GM23338 (cell line): ENCODE measurements around the gene TENM3. TPM values are rescaled to one million over a fixed set of nuclear protein-coding genes. Genes with fewer than 3 reads are reported as not detected.

Source experiments
- ATAC-seq: fragments of 200-7000 bp; cut with Tn5 transposase; 3 replicates; pipeline ENCODE4 v1.9.1; 2020
- DNase-seq: peaks from one replicate; pipeline ENCODE4 v3.0.0-alpha.2; 2015; ENCODE audit warnings: low spot score
- H2AFZ ChIP-seq: fragments of 200-600 bp; sonication (generic); 2 replicates; pipeline ENCODE4 v1.8.0; 2016; ENCODE audit warnings: antibody characterized with exemption, mild to moderate bottlenecking, moderate library complexity
- H3F3A ChIP-seq: fragments of 200-600 bp; sonication (generic); replicated peaks from 2 replicates; pipeline ENCODE4 v1.8.0; 2017; ENCODE audit warnings: antibody characterized with exemption, mixed run types, low read depth
- H3K27ac ChIP-seq: fragments of 200-600 bp; sonication (generic); 2 replicates; pipeline ENCODE4 v1.6.1; 2016; ENCODE audit warnings: low read depth
- H3K27me3 ChIP-seq: fragments of 200-600 bp; sonication (generic); 2 replicates; pipeline ENCODE4 v1.8.0; 2016; ENCODE audit warnings: mild to moderate bottlenecking, mixed run types, moderate library complexity; ENCODE audit not compliant: insufficient read depth
- H3K36me3 ChIP-seq: fragments of 200-600 bp; sonication (generic); 2 replicates; pipeline ENCODE4 v1.8.0; 2016; ENCODE audit warnings: mild to moderate bottlenecking; ENCODE audit not compliant: insufficient read depth
- H3K4me1 ChIP-seq: fragments of 200-600 bp; sonication (generic); 2 replicates; pipeline ENCODE4 v1.8.0; 2016; ENCODE audit warnings: mild to moderate bottlenecking, moderate library complexity; ENCODE audit not compliant: insufficient read depth
- H3K4me2 ChIP-seq: fragments of 200-600 bp; sonication (generic); 2 replicates; pipeline ENCODE4 v1.7.1; 2017; ENCODE audit warnings: mixed run types
- H3K4me3 ChIP-seq: fragments of 200-600 bp; sonication (generic); 2 replicates; pipeline ENCODE4 v1.6.1; 2016; ENCODE audit warnings: mixed run types
- H3K79me2 ChIP-seq: fragments of 200-600 bp; sonication (generic); replicated peaks from 2 replicates; pipeline ENCODE4 v1.8.0; 2017; ENCODE audit warnings: mild to moderate bottlenecking; ENCODE audit not compliant: insufficient read depth
- H3K9me2 ChIP-seq: fragments of 200-600 bp; sonication (generic); 2 replicates; pipeline ENCODE4 v1.8.0; 2017; ENCODE audit not compliant: insufficient read depth
- H4K20me1 ChIP-seq: fragments of 200-600 bp; sonication (generic); replicated peaks from 2 replicates; pipeline ENCODE4 v1.8.0; 2017; ENCODE audit warnings: mild to moderate bottlenecking; ENCODE audit not compliant: insufficient read depth
- H3K27ac Mint-ChIP-seq: 2 replicates; pipeline ENCODE4 v1.8.0; 2020; ENCODE audit warnings: inconsistent platforms, mild to moderate bottlenecking, moderate library complexity, mixed read lengths
- H3K27me3 Mint-ChIP-seq: 3 replicates; pipeline ENCODE4 v1.8.0; 2022; ENCODE audit warnings: low read depth, mild to moderate bottlenecking, moderate library complexity, mixed read lengths, inconsistent platforms; ENCODE audit not compliant: insufficient read depth, poor library complexity
- H3K36me3 Mint-ChIP-seq: 3 replicates; pipeline ENCODE4 v1.8.0; 2021; ENCODE audit warnings: low read depth, mild to moderate bottlenecking, inconsistent platforms, moderate library complexity, mixed read lengths
- H3K4me1 Mint-ChIP-seq: 3 replicates; pipeline ENCODE4 v1.8.0; 2020; ENCODE audit warnings: mild to moderate bottlenecking, inconsistent platforms, mixed read lengths
- H3K4me3 Mint-ChIP-seq: 3 replicates; pipeline ENCODE4 v1.8.0; 2021; ENCODE audit warnings: moderate library complexity, mild to moderate bottlenecking, inconsistent platforms, mixed read lengths
- H3K9me3 Mint-ChIP-seq: 3 replicates; pipeline ENCODE4 v1.8.0; 2020; ENCODE audit warnings: moderate library complexity, mild to moderate bottlenecking, inconsistent platforms, mixed read lengths
- CREB1 ChIP-seq: fragments of 250-450 bp; sonication (Bioruptor Pico); IDR thresholded peaks from 2 replicates; pipeline ENCODE4 v1.5.0; 2020; ENCODE audit warnings: low read depth, mild to moderate bottlenecking, moderate library complexity
- ETS1 ChIP-seq: IDR thresholded peaks from 2 replicates; pipeline ENCODE4 v1.6.1; 2016; ENCODE audit warnings: antibody characterized with exemption
- EZH2 ChIP-seq: fragments of 200-600 bp; sonication (generic); IDR thresholded peaks from one replicate; pipeline ENCODE4 v1.8.0; 2017; ENCODE audit warnings: antibody characterized with exemption, mild to moderate bottlenecking, low read depth; ENCODE audit not compliant: unreplicated experiment
- EZH2phosphoT487 ChIP-seq: fragments of 200-600 bp; sonication (generic); IDR thresholded peaks from one replicate; pipeline ENCODE4 v1.8.1; 2018; ENCODE audit warnings: antibody characterized with exemption; ENCODE audit not compliant: unreplicated experiment
- JUNB ChIP-seq: IDR thresholded peaks from one replicate; pipeline ENCODE4 v1.6.1; 2016; ENCODE audit warnings: antibody characterized with exemption; ENCODE audit not compliant: unreplicated experiment
- NANOG ChIP-seq: IDR thresholded peaks from 2 replicates; pipeline ENCODE4 v1.6.1; 2016; ENCODE audit warnings: antibody characterized with exemption, borderline replicate concordance
- POLR2AphosphoS5 ChIP-seq: IDR thresholded peaks from 2 replicates; pipeline ENCODE4 v1.6.1; 2016; ENCODE audit warnings: antibody characterized with exemption, low read depth
- REST ChIP-seq: IDR thresholded peaks from one replicate; pipeline ENCODE4 v1.6.1; 2018; ENCODE audit warnings: antibody characterized with exemption; ENCODE audit not compliant: unreplicated experiment
- ZNF114 ChIP-seq: fragments of 250-450 bp; sonication (Bioruptor Pico); IDR thresholded peaks from 2 replicates; pipeline ENCODE4 v1.5.0; 2020; ENCODE audit warnings: mild to moderate bottlenecking, moderate library complexity
- ZNF331 ChIP-seq: fragments of 250-450 bp; sonication (Bioruptor Pico); IDR thresholded peaks from 2 replicates; pipeline ENCODE4 v1.5.0; 2020; ENCODE audit warnings: low read depth, mild to moderate bottlenecking, moderate library complexity
- polyA plus RNA-seq: library from polyadenylated mRNA; unstranded; fragments of >200 nt; fragmentation: Nextera tagmentation; extraction: Ambion mirVana; gene quantifications from 2 replicates; pipeline ENCODE4 v1.2.1, GENCODE V29; 2016
- total RNA-seq: library from RNA; depleted of rRNA; stranded (reverse); fragments of >200 nt; shearing (Covaris generic); gene quantifications from 2 replicates; pipeline ENCODE4 v1.2.3, GENCODE V29; 2014
- TF ChIP-seq, protein P1 (sequence below), 2 experiments: fragments of 200-600 bp in 1 of 2; sonication (generic) in 1 of 2; conservative IDR thresholded peaks; 2 replicates each; pipeline versions ENCODE4 v1.5.1 to v1.6.1; 2016 to 2017; ENCODE audit warnings: antibody characterized with exemption in 2 of 2, low read depth in 2 of 2, mild to moderate bottlenecking in 2 of 2, moderate library complexity in 1 of 2

Gene TENM3
- total and polyA plus RNA-seq, 2 experiments from 2014 or later: 22.2 to 128 TPM

GRCh38 chr4:182427554-182427953, 184.4 kb downstream of the TENM3 start (continued):
- TF ChIP-seq REST (no peak), NANOG (no peak)

- Histone ChIP-seq H3K4me1 (no peaks in the 10 kb centered on the region), H3K36me3 (no peaks in the 10 kb centered on the region), H2AFZ (no peak overlapping the region), H3K4me3 (no peak overlapping the region), H3K27me3 (no peaks in the 10 kb centered on the region), H3K27ac (no peak overlapping the region), H3K9me2 (no peaks in the 10 kb centered on the region), H3F3A (no peaks in the 10 kb centered on the region), H4K20me1 (no peaks in the 10 kb centered on the region), H3K4me2 (no peak overlapping the region), H3K79me2 (no peaks in the 10 kb centered on the region)
- Mint-ChIP-seq H3K27me3 (peaks cover 4% of the 10 kb centered on the region), H3K4me3 (no peak overlapping the region), H3K27ac (no peak overlapping the region), H3K9me3 (no peaks in the 10 kb centered on the region), H3K36me3 (no peaks in the 10 kb centered on the region), H3K4me1 (no peaks in the 10 kb centered on the region; the same call in 1 of the 3 replicates)
- ATAC-seq (no peak), DNase-seq (no peak)
- no peak for TF ChIP-seq CREB1 (CRISPR knock-in tag)
- no peak for TF ChIP-seq ZNF114 (CRISPR knock-in tag)
- TF ChIP-seq JUNB: no peak
- no peak for TF ChIP-seq POLR2AphosphoS5
- TF ChIP-seq, protein P1, sequence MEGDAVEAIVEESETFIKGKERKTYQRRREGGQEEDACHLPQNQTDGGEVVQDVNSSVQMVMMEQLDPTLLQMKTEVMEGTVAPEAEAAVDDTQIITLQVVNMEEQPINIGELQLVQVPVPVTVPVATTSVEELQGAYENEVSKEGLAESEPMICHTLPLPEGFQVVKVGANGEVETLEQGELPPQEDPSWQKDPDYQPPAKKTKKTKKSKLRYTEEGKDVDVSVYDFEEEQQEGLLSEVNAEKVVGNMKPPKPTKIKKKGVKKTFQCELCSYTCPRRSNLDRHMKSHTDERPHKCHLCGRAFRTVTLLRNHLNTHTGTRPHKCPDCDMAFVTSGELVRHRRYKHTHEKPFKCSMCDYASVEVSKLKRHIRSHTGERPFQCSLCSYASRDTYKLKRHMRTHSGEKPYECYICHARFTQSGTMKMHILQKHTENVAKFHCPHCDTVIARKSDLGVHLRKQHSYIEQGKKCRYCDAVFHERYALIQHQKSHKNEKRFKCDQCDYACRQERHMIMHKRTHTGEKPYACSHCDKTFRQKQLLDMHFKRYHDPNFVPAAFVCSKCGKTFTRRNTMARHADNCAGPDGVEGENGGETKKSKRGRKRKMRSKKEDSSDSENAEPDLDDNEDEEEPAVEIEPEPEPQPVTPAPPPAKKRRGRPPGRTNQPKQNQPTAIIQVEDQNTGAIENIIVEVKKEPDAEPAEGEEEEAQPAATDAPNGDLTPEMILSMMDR (conservative IDR thresholded peaks at IDR 0.05; ENCODE audit: low read depth in 2 of 2): no peak
- TF ChIP-seq REST: no peak
- no peak for TF ChIP-seq EZH2phosphoT487
- no peak for TF ChIP-seq ETS1
- no peak for TF ChIP-seq EZH2
- TF ChIP-seq ZNF331 (CRISPR knock-in tag): no peak
These were observed 186.7 kb downstream of the TENM3 start for GRCh38 chr4:182429896-182430295.
